H9 (cell line): Measurements from ENCODE around the gene DAB2IP. TPM values are rescaled to one million over a fixed set of nuclear protein-coding genes. Genes with fewer than 3 reads are reported as not detected.
A peak's percentile ranks its signal among the peaks of the same experiment; 100 is the strongest.

Experiments used
- DNase-seq: peaks from one replicate; pipeline ENCODE4 v3.0.0-alpha.2; 2017
- H2AFZ ChIP-seq: one replicate; pipeline ENCODE4 v1.6.1; 2013; ENCODE audit warnings: mild to moderate bottlenecking, low read length, control low read depth, moderate library complexity
- H2AK5ac ChIP-seq: 2 replicates; pipeline ENCODE4 v1.6.1; 2013; ENCODE audit warnings: low read length, control low read depth, mixed read lengths; ENCODE audit not compliant: insufficient read length
- H2BK120ac ChIP-seq: one replicate; pipeline ENCODE4 v1.6.1; 2013; ENCODE audit warnings: low read depth, mild to moderate bottlenecking, low read length, control low read depth, inconsistent platforms; ENCODE audit not compliant: poor library complexity, severe bottlenecking
- H2BK12ac ChIP-seq: 2 replicates; pipeline ENCODE4 v1.6.1; 2013; ENCODE audit warnings: low read length, control low read depth, mixed read lengths, low read depth; ENCODE audit not compliant: insufficient read length
- H2BK15ac ChIP-seq: 2 replicates; pipeline ENCODE4 v1.6.1; 2013; ENCODE audit warnings: low read depth, low read length, control low read depth
- H2BK20ac ChIP-seq: one replicate; pipeline ENCODE4 v1.6.1; 2013; ENCODE audit warnings: low read depth, mild to moderate bottlenecking, low read length, control low read depth, inconsistent platforms; ENCODE audit not compliant: poor library complexity, severe bottlenecking
- H2BK5ac ChIP-seq: 2 replicates; pipeline ENCODE4 v1.6.1; 2013; ENCODE audit warnings: low read length, control low read depth, mixed read lengths; ENCODE audit not compliant: insufficient read length
- H3K14ac ChIP-seq: 2 replicates; pipeline ENCODE4 v1.6.1; 2013; ENCODE audit warnings: low read length, control low read depth; ENCODE audit not compliant: insufficient read depth
- H3K18ac ChIP-seq: 2 replicates; pipeline ENCODE4 v1.6.1; 2013; ENCODE audit warnings: low read depth, mild to moderate bottlenecking, mixed read lengths, low read length, control low read depth; ENCODE audit not compliant: insufficient read length
- H3K23ac ChIP-seq: 2 replicates; pipeline ENCODE4 v1.6.1; 2013; ENCODE audit warnings: low read length, control low read depth, mixed read lengths, low read depth; ENCODE audit not compliant: insufficient read length
- H3K23me2 ChIP-seq: 2 replicates; pipeline ENCODE4 v1.6.1; 2013; ENCODE audit warnings: low read depth, mild to moderate bottlenecking, mixed read lengths, low read length, control low read depth; ENCODE audit not compliant: insufficient read length, poor library complexity, severe bottlenecking
- H3K27ac ChIP-seq: 2 replicates; pipeline ENCODE4 v1.5.1; 2013; ENCODE audit warnings: low read length, control low read depth, mixed read lengths, low read depth; ENCODE audit not compliant: insufficient read length
- H3K27me3 ChIP-seq: 2 replicates; pipeline ENCODE4 v1.6.1; 2013; ENCODE audit warnings: low read length, control low read depth, inconsistent platforms; ENCODE audit not compliant: insufficient read depth
- H3K4ac ChIP-seq: 2 replicates; pipeline ENCODE4 v1.6.1; 2013; ENCODE audit warnings: low read depth, mild to moderate bottlenecking, control low read depth, inconsistent platforms, low read length, moderate library complexity
- H3K4me1 ChIP-seq: 2 replicates; pipeline ENCODE4 v1.6.1; 2013; ENCODE audit warnings: low read length, control low read depth, inconsistent platforms; ENCODE audit not compliant: insufficient read depth
- H3K4me2 ChIP-seq: 2 replicates; pipeline ENCODE4 v1.6.1; 2013; ENCODE audit warnings: low read length, control low read depth, mixed read lengths; ENCODE audit not compliant: insufficient read length, insufficient read depth
- H3K56ac ChIP-seq: 2 replicates; pipeline ENCODE4 v1.6.1; 2013; ENCODE audit warnings: low read depth, mild to moderate bottlenecking, mixed read lengths, low read length, control low read depth; ENCODE audit not compliant: insufficient read length
- H3K79me1 ChIP-seq: 2 replicates; pipeline ENCODE4 v1.6.1; 2013; ENCODE audit warnings: low read depth, mild to moderate bottlenecking, moderate library complexity, low read length, control low read depth, inconsistent platforms; ENCODE audit not compliant: insufficient read depth, poor library complexity, severe bottlenecking
- H3K79me2 ChIP-seq: 2 replicates; pipeline ENCODE4 v1.6.1; 2013; ENCODE audit warnings: low read length, control low read depth, inconsistent platforms; ENCODE audit not compliant: insufficient read depth
- H3K9ac ChIP-seq: 2 replicates; pipeline ENCODE4 v1.6.1; 2013; ENCODE audit warnings: low read length, control low read depth, mixed read lengths; ENCODE audit not compliant: insufficient read length; ENCODE audit errors: extremely low read depth
- H3K9me3 ChIP-seq: one replicate; pipeline ENCODE4 v1.6.1; 2013; ENCODE audit warnings: low read depth, low read length, inconsistent platforms; ENCODE audit not compliant: control insufficient read depth
- H3T11ph ChIP-seq: one replicate; pipeline ENCODE4 v1.6.1; 2013; ENCODE audit warnings: mild to moderate bottlenecking, low read length, control low read depth, inconsistent platforms
- H4K20me1 ChIP-seq: one replicate; pipeline ENCODE4 v1.6.1; 2013; ENCODE audit not compliant: control insufficient read depth, insufficient read length, insufficient read depth
- H4K5ac ChIP-seq: 2 replicates; pipeline ENCODE4 v1.6.1; 2013; ENCODE audit warnings: low read depth, mild to moderate bottlenecking, mixed read lengths, low read length, control low read depth; ENCODE audit not compliant: insufficient read length
- H4K8ac ChIP-seq: replicated peaks from 2 replicates; pipeline ENCODE4 v1.6.1; 2013; ENCODE audit warnings: low read length, control low read depth, mixed read lengths, low read depth; ENCODE audit not compliant: insufficient read length
- H4K91ac ChIP-seq: 2 replicates; pipeline ENCODE4 v1.6.1; 2013; ENCODE audit warnings: low read depth, mild to moderate bottlenecking, moderate library complexity, mixed read lengths, low read length, control low read depth; ENCODE audit not compliant: insufficient read length
- H3K27ac Mint-ChIP-seq, 3 experiments: 2 replicates in 2 of 3; 3 replicates in 1 of 3; pipeline ENCODE4 v1.8.0; 2020 to 2021; ENCODE audit warnings: mixed read lengths in 3 of 3, mild to moderate bottlenecking in 1 of 3, moderate library complexity in 1 of 3
- H3K27me3 Mint-ChIP-seq: 2 replicates; pipeline ENCODE4 v1.8.0; 2021; ENCODE audit warnings: low read depth, mild to moderate bottlenecking, moderate library complexity, mixed read lengths
- H3K36me3 Mint-ChIP-seq, 3 experiments: 2 replicates in 2 of 3; 3 replicates in 1 of 3; pipeline ENCODE4 v1.8.0; 2020 to 2021; ENCODE audit warnings: low read depth in 3 of 3, mixed read lengths in 3 of 3; ENCODE audit not compliant: insufficient read depth in 1 of 3
- H3K4me1 Mint-ChIP-seq, 2 experiments: 2 replicates each; pipeline ENCODE4 v1.8.0; 2020; ENCODE audit warnings: mixed read lengths in 2 of 2
- H3K4me3 Mint-ChIP-seq, 2 experiments: 2 replicates in 1 of 2; 3 replicates in 1 of 2; pipeline ENCODE4 v1.8.0; 2020 to 2021; ENCODE audit warnings: mild to moderate bottlenecking in 2 of 2, mixed read lengths in 2 of 2, moderate library complexity in 1 of 2
- H3K9me3 Mint-ChIP-seq, 2 experiments: 2 replicates in 1 of 2; 3 replicates in 1 of 2; pipeline ENCODE4 v1.8.0; 2020; ENCODE audit warnings: mild to moderate bottlenecking in 2 of 2, mixed read lengths in 2 of 2, moderate library complexity in 1 of 2
- CTCF ChIP-seq: fragments of 200-600 bp; sonication (generic); conservative IDR thresholded peaks from 3 replicates; pipeline ENCODE4 v1.8.0; 2021; ENCODE audit warnings: antibody characterized with exemption, mild to moderate bottlenecking
- WGBS: extraction: QIAGEN DNeasy Blood & Tissue Kit; methylation state at CpG from one replicate; pipeline ENCODE4 v1.1.7; 2013; ENCODE audit warnings: missing lambda C conversion rate, low lambda C conversion rate, mixed read lengths; ENCODE audit not compliant: insufficient read length; ENCODE audit errors: extremely low coverage; 5-methylcytosine and 5-hydroxymethylcytosine counted together
- total RNA-seq: library from RNA; stranded (reverse); gene quantifications from 2 replicates; pipeline ENCODE4 v1.2.1, GENCODE V29; 2021

The DAB2IP gene
- total RNA-seq, 1 experiment from 2014 or later = 22.6 TPM

- no peak overlapping the region for H3K14ac ChIP-seq
- H4K5ac ChIP-seq = no peak overlapping the region
- no peaks in the 10 kb centered on the region for H3K4me1 ChIP-seq
- H3K27ac Mint-ChIP-seq = peak overlapping the region; percentile 7 to 68 (median 15); a peak in 3 of 7 replicates
- H3K4me3 Mint-ChIP-seq = 0 out of 5 replicates have a peak overlapping the region, but pooled peaks of 1 of the 2 experiments have one; percentile 32
- H3T11ph ChIP-seq = no peak overlapping the region
- no peak overlapping the region for H2BK120ac ChIP-seq
- H2AFZ ChIP-seq = no peak overlapping the region
- peaks cover 23% of the 10 kb centered on the region for H3K27me3 Mint-ChIP-seq
- no peak overlapping the region for H3K23ac ChIP-seq
- no peaks in the 10 kb centered on the region for H3K27me3 ChIP-seq
- no CpG with 5 or more reads among the region's 13 CpGs for WGBS
- no peak overlapping the region for H3K9ac ChIP-seq
- H2BK20ac ChIP-seq = no peak overlapping the region
- H2AK5ac ChIP-seq = no peak overlapping the region
- H3K4ac ChIP-seq = no peak overlapping the region
- DNase-seq = no peak
- H3K23me2 ChIP-seq = peaks cover 9% of the 10 kb centered on the region
- no peak overlapping the region for H3K4me2 ChIP-seq
- no peak overlapping the region for H2BK5ac ChIP-seq
- H3K79me2 ChIP-seq = peaks cover 2% of the 10 kb centered on the region; the same call in 1 of the 2 replicates
- no peaks in the 10 kb centered on the region for H4K20me1 ChIP-seq
- no peak overlapping the region for H4K91ac ChIP-seq
- H3K27ac ChIP-seq = no peak overlapping the region
- peaks cover 17 to 42% of the 10 kb centered on the region in 2 experiments for H3K4me1 Mint-ChIP-seq
- no peak overlapping the region for H2BK15ac ChIP-seq
- no peaks in the 10 kb centered on the region for H3K36me3 Mint-ChIP-seq
- no peak overlapping the region for H2BK12ac ChIP-seq
- H3K56ac ChIP-seq = no peak overlapping the region
- TF ChIP-seq CTCF = no peak
- no peak overlapping the region for H3K18ac ChIP-seq
- peaks cover 3% of the 10 kb centered on the region for H3K79me1 ChIP-seq
- H3K9me3 Mint-ChIP-seq = no peaks in the 10 kb centered on the region
- no peaks in the 10 kb centered on the region for H3K9me3 ChIP-seq
- H4K8ac ChIP-seq = no peak overlapping the region
Measured at GRCh38 chr9:121701736-121702261, 50.4 kb downstream of the DAB2IP start.
